Thoracic aorta (tissue), 2 donors: ENCODE measurements around the gene DOCK7. TPM values are rescaled to one million over a fixed set of nuclear protein-coding genes. Genes with fewer than 3 reads are reported as not detected.

ENCODE experiments used
- ATAC-seq: fragments of 150-250 bp; one replicate; pipeline ENCODE4 v1.8.0; 2017; ENCODE audit warnings: low read depth; ENCODE audit not compliant: insufficient number of reproducible peaks, low FRiP score
- DNase-seq: peaks from one replicate; pipeline ENCODE4 v3.0.0-alpha.2; 2020; ENCODE audit warnings: low spot score
- H3K27ac ChIP-seq, 2 donors: fragments of 200-600 bp; sonication (generic); 1 replicate in 1 of 2; 2 replicates in 1 of 2; pipeline ENCODE4 v1.5.1; 2016; ENCODE audit warnings: mild to moderate bottlenecking in 2 of 2, moderate library complexity in 2 of 2
- H3K27me3 ChIP-seq: fragments of 200-600 bp; sonication (generic); replicated peaks from 2 replicates; pipeline ENCODE4 v1.6.0; 2016; ENCODE audit warnings: mild to moderate bottlenecking; ENCODE audit not compliant: insufficient read depth
- H3K36me3 ChIP-seq: fragments of 200-600 bp; sonication (generic); one replicate; pipeline ENCODE4 v1.5.1; 2016
- H3K4me1 ChIP-seq, 2 donors: fragments of 200-600 bp; sonication (generic); 1 replicate in 1 of 2; 2 replicates in 1 of 2; pipeline versions ENCODE4 v1.5.1 to v1.6.0; 2016; ENCODE audit warnings: low read depth in 2 of 2, mild to moderate bottlenecking in 1 of 2; ENCODE audit not compliant: control insufficient read depth in 1 of 2
- H3K4me3 ChIP-seq: fragments of 200-600 bp; sonication (generic); 2 replicates; pipeline ENCODE4 v1.5.1; 2016; ENCODE audit warnings: mild to moderate bottlenecking
- H3K9me3 ChIP-seq: fragments of 200-600 bp; sonication (generic); 2 replicates; pipeline ENCODE4 v1.5.1; 2016
- total RNA-seq, 2 donors: library from RNA; depleted of rRNA; stranded (reverse); fragments of >200 nt; gene quantifications; one replicate each; pipeline versions ENCODE4 v1.1.0 to v1.2.3, GENCODE V29; 2016
- TF ChIP-seq, protein P1 (sequence below): fragments of 200-600 bp; sonication (generic); IDR thresholded peaks from one replicate; pipeline ENCODE4 v1.5.1; 2019; ENCODE audit warnings: antibody characterized with exemption

DOCK7 gene, protein sequence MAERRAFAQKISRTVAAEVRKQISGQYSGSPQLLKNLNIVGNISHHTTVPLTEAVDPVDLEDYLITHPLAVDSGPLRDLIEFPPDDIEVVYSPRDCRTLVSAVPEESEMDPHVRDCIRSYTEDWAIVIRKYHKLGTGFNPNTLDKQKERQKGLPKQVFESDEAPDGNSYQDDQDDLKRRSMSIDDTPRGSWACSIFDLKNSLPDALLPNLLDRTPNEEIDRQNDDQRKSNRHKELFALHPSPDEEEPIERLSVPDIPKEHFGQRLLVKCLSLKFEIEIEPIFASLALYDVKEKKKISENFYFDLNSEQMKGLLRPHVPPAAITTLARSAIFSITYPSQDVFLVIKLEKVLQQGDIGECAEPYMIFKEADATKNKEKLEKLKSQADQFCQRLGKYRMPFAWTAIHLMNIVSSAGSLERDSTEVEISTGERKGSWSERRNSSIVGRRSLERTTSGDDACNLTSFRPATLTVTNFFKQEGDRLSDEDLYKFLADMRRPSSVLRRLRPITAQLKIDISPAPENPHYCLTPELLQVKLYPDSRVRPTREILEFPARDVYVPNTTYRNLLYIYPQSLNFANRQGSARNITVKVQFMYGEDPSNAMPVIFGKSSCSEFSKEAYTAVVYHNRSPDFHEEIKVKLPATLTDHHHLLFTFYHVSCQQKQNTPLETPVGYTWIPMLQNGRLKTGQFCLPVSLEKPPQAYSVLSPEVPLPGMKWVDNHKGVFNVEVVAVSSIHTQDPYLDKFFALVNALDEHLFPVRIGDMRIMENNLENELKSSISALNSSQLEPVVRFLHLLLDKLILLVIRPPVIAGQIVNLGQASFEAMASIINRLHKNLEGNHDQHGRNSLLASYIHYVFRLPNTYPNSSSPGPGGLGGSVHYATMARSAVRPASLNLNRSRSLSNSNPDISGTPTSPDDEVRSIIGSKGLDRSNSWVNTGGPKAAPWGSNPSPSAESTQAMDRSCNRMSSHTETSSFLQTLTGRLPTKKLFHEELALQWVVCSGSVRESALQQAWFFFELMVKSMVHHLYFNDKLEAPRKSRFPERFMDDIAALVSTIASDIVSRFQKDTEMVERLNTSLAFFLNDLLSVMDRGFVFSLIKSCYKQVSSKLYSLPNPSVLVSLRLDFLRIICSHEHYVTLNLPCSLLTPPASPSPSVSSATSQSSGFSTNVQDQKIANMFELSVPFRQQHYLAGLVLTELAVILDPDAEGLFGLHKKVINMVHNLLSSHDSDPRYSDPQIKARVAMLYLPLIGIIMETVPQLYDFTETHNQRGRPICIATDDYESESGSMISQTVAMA (N-terminal part only)
- 10 to 100 TPM; 52.7 to 75.7 TPM for total RNA-seq

DNA sequence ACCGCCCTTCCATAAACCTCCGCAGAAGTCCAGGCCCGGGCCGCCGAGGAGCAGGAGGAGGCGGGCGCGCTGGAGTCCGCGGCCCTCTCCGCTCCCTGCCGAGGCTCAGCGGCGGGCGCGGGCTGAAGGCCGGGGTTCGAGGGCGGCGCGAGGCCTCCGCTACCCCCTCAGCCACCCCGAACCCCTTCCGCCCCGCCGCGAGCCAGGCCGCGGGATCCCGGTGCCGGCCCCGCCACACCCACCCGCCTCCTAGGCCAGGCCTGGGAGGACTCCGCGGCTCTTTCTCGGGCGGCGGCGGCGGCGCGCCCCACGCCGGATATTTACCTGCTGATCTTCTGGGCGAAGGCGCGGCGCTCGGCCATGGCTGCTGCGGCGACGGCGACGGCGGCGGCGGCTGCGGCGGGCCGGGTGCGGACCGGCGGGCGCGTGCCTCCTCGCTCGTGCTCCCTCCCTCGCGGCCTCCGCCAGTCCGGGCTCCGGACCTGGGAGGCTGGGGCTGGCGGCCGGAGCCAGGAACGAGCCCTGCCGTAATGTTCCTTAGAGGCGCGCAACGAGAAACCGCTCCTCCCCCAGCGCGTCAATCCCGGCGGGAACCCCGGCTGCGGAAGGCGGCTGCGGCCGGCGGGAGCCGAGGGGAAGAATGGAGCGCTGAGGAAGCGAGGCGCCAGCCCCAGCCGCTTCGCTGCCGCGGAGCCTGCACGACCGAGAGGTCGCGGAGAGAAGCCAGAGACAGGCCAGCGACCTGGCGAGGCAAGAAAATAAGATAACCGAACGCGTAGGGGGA, at the start of gene DOCK7:
TSS of gene DOCK7 (minus strand) at position 484 of the 784 bp plus-strand sequence. CDS start at position 362, 122 bp downstream.
- H3K27me3 ChIP-seq = no peaks in the 10 kb centered on the region
- peak within 1 kb of the TSS; percentile 80 to 83 for H3K27ac ChIP-seq
- peak within 1 kb of the TSS; percentile 90 for H3K4me3 ChIP-seq
- H3K9me3 ChIP-seq = no peaks in the 10 kb centered on the region
- ATAC-seq = peak; percentile 52
- H3K36me3 ChIP-seq = no peaks in the 10 kb centered on the region
- TF ChIP-seq, protein P1, sequence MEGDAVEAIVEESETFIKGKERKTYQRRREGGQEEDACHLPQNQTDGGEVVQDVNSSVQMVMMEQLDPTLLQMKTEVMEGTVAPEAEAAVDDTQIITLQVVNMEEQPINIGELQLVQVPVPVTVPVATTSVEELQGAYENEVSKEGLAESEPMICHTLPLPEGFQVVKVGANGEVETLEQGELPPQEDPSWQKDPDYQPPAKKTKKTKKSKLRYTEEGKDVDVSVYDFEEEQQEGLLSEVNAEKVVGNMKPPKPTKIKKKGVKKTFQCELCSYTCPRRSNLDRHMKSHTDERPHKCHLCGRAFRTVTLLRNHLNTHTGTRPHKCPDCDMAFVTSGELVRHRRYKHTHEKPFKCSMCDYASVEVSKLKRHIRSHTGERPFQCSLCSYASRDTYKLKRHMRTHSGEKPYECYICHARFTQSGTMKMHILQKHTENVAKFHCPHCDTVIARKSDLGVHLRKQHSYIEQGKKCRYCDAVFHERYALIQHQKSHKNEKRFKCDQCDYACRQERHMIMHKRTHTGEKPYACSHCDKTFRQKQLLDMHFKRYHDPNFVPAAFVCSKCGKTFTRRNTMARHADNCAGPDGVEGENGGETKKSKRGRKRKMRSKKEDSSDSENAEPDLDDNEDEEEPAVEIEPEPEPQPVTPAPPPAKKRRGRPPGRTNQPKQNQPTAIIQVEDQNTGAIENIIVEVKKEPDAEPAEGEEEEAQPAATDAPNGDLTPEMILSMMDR = no peak
- peak; percentile 12 for DNase-seq
- peaks cover 24 to 64% of the 10 kb centered on the region in 2 donors for H3K4me1 ChIP-seq

DNA sequence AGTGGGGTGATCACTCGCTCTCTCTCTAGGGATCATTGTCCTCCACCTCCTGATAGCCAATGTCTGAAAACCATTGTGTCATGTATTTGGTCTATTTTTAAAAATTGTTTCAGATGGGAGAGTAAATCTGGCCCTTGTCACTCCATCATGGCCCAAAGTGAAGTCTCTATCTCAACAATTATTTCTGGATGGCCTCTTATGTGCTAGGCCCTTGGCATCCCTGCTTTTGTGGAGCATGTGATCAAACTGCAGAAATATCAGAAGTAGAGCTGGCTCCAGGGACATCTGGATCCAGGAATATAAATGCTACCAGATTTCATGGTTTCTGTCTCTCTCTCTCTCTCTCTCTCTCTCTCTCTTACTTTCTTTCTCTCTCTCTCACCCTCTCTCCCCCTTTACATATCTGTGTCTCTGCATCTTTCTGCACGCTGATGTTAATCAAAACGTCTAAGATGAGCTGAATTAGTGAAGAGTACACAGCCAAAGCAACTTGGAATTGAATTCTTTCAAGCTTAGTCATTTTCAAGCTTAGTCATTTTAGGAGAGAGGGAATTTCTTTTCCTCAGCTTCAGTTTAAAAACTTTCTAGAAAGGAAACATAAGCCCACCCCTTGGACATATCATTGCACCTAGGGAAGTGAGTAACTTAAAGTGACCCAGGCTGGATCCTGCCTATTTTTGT, 47.4 kb upstream of the DOCK7 start:
- H3K36me3 ChIP-seq = no peaks in the 10 kb centered on the region
- H3K4me1 ChIP-seq = peaks cover 0 to 22% of the 10 kb centered on the region in 2 donors
- H3K27ac ChIP-seq = no peak overlapping the region
- H3K9me3 ChIP-seq = no peaks in the 10 kb centered on the region
- no peak overlapping the region for H3K4me3 ChIP-seq
- no peak for ATAC-seq
- H3K27me3 ChIP-seq = no peaks in the 10 kb centered on the region
- DNase-seq = no peak
- TF ChIP-seq, protein P1 = no peak

DNA sequence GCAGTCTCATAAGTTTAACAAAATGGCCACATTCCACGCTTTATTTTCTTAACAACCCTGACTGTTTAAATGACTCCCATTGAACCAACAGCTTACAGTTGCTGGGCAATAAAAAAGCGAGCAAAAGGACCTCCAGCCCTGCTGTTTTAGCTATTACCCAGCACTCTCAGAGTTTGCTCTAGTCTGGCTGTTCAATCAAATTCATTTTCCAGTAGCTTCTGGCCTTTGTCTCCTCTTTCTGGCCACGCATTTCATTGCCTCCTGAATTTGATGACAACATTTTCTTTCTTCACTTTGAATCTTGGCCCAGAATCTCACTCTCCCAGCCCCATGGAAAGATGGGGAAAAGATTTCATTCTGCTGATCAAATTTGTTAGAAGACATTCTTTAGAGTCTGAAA, 44.1 kb upstream of the DOCK7 start:
- peaks cover 0 to 30% of the 10 kb centered on the region in 2 donors for H3K4me1 ChIP-seq
- ATAC-seq = no peak

DNA sequence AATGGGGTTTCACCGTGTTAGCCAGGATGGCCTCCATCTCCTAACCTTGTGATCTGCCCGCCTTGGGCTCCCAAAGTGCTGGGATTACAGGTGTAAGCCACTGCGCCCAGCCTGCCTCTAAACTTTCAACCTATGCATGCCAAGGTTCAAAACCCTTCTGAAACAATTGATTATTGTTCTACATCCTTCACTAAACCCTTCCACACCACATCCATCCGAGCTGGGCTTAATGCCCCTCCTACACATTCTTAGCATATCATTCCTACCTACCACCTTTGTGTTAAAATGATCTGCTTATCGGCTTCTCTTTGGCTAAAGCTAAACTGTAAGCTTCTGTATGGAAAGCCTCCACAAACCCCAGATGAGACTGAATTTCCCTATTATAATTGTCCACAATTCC, 40.8 kb upstream of the DOCK7 start:
- H3K4me3 ChIP-seq = no peak overlapping the region
- H3K27me3 ChIP-seq = no peaks in the 10 kb centered on the region
- no peaks in the 10 kb centered on the region for H3K9me3 ChIP-seq
- DNase-seq (no peak), ATAC-seq (no peak)
- peaks cover 8 to 38% of the 10 kb centered on the region in 2 donors for H3K4me1 ChIP-seq
- no peak overlapping the region for H3K27ac ChIP-seq
- TF ChIP-seq, protein P1 = no peak
- H3K36me3 ChIP-seq = no peaks in the 10 kb centered on the region

More for the DNA sequence above, 44.1 kb upstream of the DOCK7 start:
- TF ChIP-seq, protein P1 = no peak
- Histone ChIP-seq H3K27ac (no peak overlapping the region), H3K36me3 (no peaks in the 10 kb centered on the region), H3K4me3 (no peak overlapping the region), H3K9me3 (no peaks in the 10 kb centered on the region), H3K27me3 (no peaks in the 10 kb centered on the region)
- DNase-seq = no peak
